GM19463 (cell line): ENCODE measurements around the gene AQP12A.

Experiments used
- ATAC-seq: cut with Tn5 transposase; IDR thresholded peaks from one replicate; pipeline ENCODE4 v1.9.1; 2021; ENCODE audit warnings: mild to moderate bottlenecking, moderate library complexity; ENCODE audit not compliant: unreplicated experiment

Gene AQP12A

DNA sequence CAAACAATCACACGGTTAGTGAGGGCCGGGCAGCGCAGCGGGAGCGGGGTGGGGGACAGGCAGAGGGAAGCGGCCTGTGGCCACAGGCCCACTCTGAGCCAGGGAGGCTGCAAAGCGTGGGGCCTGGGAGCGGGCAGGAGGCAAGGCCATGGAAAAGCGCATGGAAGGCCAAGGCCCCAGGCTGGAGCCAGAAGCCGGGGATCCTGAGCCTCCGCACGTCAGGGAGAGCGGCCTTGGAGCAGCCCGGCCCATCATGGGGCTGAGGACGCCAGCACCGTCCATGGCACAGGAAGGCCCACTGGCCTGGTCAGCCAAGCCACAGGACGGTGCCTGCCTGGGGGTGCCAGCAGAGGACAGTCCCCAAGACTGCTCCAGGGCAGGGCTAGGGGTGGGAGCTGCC lies 43.1 kb downstream of the AQP12A start:
- ATAC-seq, result no peak

DNA sequence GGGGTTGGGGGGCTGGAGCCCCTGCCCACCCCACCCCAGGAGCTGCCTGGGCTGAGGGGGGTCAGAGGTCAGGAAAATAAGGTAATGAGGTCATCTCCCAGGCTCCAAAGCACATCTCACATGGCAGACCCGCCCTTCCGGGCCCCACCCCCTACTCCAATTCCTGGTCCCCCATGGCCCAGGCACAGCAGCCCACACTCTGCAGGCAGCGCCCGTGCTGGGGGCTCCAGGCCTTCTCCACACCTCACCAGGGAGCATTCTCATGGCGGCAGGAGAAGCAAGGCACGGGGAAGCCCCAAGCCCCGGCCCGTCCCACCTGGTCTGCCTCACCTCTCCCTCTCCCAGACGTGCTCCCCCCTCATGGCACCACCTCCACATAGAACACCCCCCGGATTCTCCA lies 43.8 kb downstream of the AQP12A start:
- no peak for ATAC-seq

GRCh38 chr2:240736281-240737250 lies 44.9 kb downstream of the AQP12A start:
- ATAC-seq, result no peak

DNA sequence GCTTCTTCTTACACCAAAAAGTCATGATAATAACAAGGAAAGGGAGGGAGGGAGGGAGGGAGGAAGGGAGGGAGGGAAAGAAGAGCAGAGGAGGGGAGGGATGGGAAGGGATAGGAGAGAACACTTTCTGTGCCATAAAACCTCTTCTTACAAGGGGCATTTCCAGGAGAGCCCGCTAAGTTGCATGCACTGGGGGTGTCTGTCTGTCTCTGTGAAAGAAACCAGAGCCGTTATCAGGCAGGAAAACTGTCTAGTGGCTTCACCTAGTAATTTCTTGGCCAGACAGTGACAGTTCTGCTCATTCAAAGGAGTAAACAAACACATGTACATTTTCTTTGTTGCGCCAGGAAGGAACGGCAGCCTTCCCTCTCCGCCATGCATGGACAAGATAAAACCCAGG lies 45.8 kb downstream of the AQP12A start:
- no peak for ATAC-seq

GRCh38 chr2:240737958-240738357 lies 46.3 kb downstream of the AQP12A start:
- no peak for ATAC-seq

GRCh38 chr2:240739797-240740196 lies 48.1 kb downstream of the AQP12A start:
- ATAC-seq, result no peak

- no peak for ATAC-seq
Measured at GRCh38 chr2:240741091-240741490, 49.4 kb downstream of the AQP12A start.

- no peak for ATAC-seq
Measured at GRCh38 chr2:240742602-240743095, 51.0 kb downstream of the AQP12A start.

DNA sequence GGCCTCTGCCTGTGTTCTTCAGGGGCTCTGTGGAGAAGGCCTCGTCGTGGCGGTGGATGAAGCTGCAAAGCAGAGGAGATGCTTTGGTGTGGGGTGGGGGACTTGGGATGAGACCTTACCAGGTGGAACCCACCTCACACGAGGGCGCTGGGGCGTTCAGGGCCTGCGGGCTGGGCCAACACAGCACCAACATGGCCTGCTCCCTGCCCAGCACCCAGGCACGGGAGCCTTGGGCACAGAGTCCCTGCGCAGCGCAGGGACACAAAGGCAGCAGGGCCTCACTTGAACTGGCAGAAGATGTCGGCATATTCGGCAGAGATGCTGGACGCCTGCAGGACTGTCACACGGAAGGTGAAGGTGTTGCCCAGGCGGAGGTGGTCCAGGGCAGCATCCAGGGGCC lies 53.8 kb downstream of the AQP12A start:
- ATAC-seq, result no peak

GRCh38 chr2:240745962-240746361 lies 54.3 kb downstream of the AQP12A start:
- no peak for ATAC-seq

DNA sequence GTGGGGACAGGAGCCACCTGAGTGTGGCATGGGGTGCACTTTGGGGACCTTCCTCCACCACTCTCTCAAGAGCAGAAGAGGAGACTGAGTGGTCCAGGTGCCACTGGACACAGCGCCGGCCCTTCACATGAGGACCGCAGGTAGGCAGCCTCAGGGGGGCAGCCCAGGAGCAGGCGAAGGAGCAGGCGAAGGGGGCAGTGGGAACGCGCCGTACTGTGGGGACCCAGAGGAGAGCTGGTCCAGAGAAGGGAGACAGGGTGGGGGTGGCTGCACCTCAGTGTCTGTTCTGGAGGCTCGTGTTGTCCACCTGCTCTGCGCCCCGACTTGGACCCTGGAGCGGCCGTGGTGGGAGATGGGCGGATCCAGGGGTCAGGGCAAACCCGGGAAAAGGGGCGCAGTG lies 55.0 kb downstream of the AQP12A start:
- ATAC-seq, result no peak

DNA sequence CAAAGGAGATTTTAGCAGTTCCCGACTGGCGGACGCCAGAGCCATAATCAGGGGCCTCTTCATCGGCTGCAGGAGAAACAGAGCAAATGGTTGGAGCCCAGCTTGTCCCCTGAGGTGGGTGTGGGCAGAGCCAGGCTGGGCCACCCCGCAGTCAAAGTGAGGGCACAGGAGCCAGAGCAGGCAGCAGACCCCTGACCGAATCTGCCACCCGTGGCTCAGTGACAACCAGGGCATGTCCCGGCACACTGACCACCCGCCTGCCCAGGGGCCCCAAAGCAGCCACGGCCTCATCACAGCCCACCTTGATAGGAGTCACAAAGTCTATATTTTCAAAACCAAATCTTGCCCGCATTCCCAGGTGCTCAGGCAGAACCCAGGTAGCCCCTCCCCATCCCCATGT lies 55.6 kb downstream of the AQP12A start:
- ATAC-seq, result no peak
